Mesothelial cell of epicardium (in vitro differentiated cells): Measurements from ENCODE around the gene PCSK2. TPM values are rescaled to one million over a fixed set of nuclear protein-coding genes. Genes with fewer than 3 reads are reported as not detected.
A peak's percentile ranks its signal among the peaks of the same experiment; 100 is the strongest.

ENCODE experiments used
- DNase-seq, 2 experiments: peaks; one replicate each; pipeline ENCODE4 v3.0.0; 2021; ENCODE audit warnings: low spot score in 2 of 2; ENCODE audit not compliant: unreplicated experiment in 2 of 2
- H3K27ac Mint-ChIP-seq: 2 replicates; pipeline ENCODE4 v1.8.0; 2021; ENCODE audit warnings: mixed read lengths
- H3K27me3 Mint-ChIP-seq: 2 replicates; pipeline ENCODE4 v1.8.0; 2021; ENCODE audit warnings: low read depth, mixed read lengths
- H3K36me3 Mint-ChIP-seq: 2 replicates; pipeline ENCODE4 v1.8.0; 2021; ENCODE audit warnings: mixed read lengths
- H3K4me1 Mint-ChIP-seq: 2 replicates; pipeline ENCODE4 v1.8.0; 2021; ENCODE audit warnings: mixed read lengths
- H3K4me3 Mint-ChIP-seq: 2 replicates; pipeline ENCODE4 v1.8.0; 2021; ENCODE audit warnings: mild to moderate bottlenecking, moderate library complexity, mixed read lengths
- H3K9me3 Mint-ChIP-seq: 2 replicates; pipeline ENCODE4 v1.8.0; 2021; ENCODE audit warnings: mixed read lengths
- CTCF ChIP-seq: fragments of 200-600 bp; sonication (generic); IDR thresholded peaks from one replicate; pipeline ENCODE4 v1.5.0; 2021; ENCODE audit warnings: antibody characterized with exemption; ENCODE audit not compliant: unreplicated experiment
- total RNA-seq: library from RNA; stranded (reverse); gene quantifications from 3 replicates; pipeline ENCODE4 v1.2.1, GENCODE V29; 2021

Gene PCSK2
- total RNA-seq, 1 donor from 2014 or later = 0.38 TPM

GRCh38 chr20:17273717-17274116 is 46.9 kb downstream of the PCSK2 start:
- Mint-ChIP-seq H3K9me3 (peaks cover 1% of the 10 kb centered on the region), H3K36me3 (no peaks in the 10 kb centered on the region), H3K4me1 (no peaks in the 10 kb centered on the region), H3K27me3 (peaks cover 38% of the 10 kb centered on the region), H3K27ac (no peak overlapping the region), H3K4me3 (no peak overlapping the region)
- TF ChIP-seq CTCF = no peak
- no peak for DNase-seq

DNA sequence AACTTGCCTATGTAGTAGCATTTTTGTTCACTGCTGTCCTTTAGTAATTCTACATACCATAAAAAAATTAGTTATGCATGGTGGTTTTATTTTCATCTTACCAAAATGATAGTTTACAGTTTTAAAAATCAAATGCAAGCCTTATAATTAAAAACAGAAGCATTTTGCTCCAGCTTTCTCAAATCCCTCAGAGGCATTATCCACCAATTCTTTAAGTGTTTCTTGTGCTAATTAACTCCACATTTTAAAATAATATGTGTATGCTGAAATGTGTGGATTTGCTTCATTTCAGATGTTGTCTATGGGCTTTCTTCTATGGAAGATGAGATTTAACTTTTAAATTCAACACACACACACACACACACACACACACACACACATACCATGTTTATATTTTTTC is 49.3 kb downstream of the PCSK2 start:
- H3K4me1 Mint-ChIP-seq = no peaks in the 10 kb centered on the region
- peaks cover 19% of the 10 kb centered on the region for H3K27me3 Mint-ChIP-seq
- H3K9me3 Mint-ChIP-seq = peaks cover 5% of the 10 kb centered on the region
- H3K27ac Mint-ChIP-seq = no peak overlapping the region
- no peak for DNase-seq
- TF ChIP-seq CTCF = no peak
- H3K36me3 Mint-ChIP-seq = no peaks in the 10 kb centered on the region
- H3K4me3 Mint-ChIP-seq = no peak overlapping the region

GRCh38 chr20:17281478-17281877 is 54.6 kb downstream of the PCSK2 start:
- H3K4me1 Mint-ChIP-seq = peaks cover 8% of the 10 kb centered on the region
- no peak overlapping the region for H3K27ac Mint-ChIP-seq
- H3K4me3 Mint-ChIP-seq = no peak overlapping the region
- DNase-seq = no peak
- H3K27me3 Mint-ChIP-seq = no peaks in the 10 kb centered on the region
- H3K36me3 Mint-ChIP-seq = no peaks in the 10 kb centered on the region
- peak; percentile 31 for TF ChIP-seq CTCF
- peaks cover 5% of the 10 kb centered on the region for H3K9me3 Mint-ChIP-seq

DNA sequence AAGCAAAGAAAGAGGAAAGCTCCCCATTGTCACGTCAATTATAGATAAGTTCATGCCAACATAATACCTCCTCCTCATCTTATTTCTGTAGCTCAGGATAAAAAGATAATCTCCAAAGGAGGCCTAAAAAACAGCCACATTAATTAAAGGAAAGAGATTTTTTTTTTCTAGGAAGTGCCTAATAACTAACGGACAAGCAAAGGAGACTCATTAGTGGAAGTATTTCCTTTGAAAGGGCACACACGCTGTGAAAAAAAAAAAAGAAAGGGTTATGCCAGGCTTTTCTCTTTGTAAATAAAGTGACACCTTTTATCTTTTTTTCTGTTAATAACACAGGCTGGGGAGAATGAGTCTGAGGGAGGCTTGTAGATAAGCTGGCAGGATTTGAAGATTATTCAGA is 55.7 kb downstream of the PCSK2 start:
- peaks cover 5% of the 10 kb centered on the region for H3K9me3 Mint-ChIP-seq
- H3K36me3 Mint-ChIP-seq = no peaks in the 10 kb centered on the region
- H3K4me1 Mint-ChIP-seq = peaks cover 8% of the 10 kb centered on the region
- no peak for DNase-seq
- no peak overlapping the region for H3K4me3 Mint-ChIP-seq
- H3K27me3 Mint-ChIP-seq = no peaks in the 10 kb centered on the region
- H3K27ac Mint-ChIP-seq = no peak overlapping the region
- TF ChIP-seq CTCF = no peak

DNA sequence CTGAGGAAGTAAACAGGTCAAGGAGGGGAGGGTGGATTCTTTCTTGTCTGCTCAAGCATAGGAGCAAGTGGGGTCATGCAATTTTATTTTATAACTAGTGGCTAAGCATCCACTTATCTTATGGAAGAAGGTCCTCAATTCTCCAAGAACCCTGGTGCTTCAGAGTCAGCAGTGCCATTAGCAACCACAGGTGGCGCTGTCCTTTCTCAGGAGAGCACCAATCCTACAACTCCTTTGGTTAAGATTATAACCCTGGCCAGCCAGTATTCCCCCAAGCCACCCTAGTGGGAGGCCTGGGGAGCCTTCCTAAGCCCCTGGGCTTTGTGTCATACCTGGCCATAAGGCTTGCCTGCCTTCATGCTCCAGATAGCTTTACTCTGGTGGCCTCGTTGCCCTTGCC is 60.7 kb downstream of the PCSK2 start:
- Mint-ChIP-seq H3K4me3 (no peak overlapping the region), H3K27ac (no peak overlapping the region), H3K36me3 (no peaks in the 10 kb centered on the region), H3K27me3 (no peaks in the 10 kb centered on the region), H3K4me1 (peaks cover 8% of the 10 kb centered on the region), H3K9me3 (no peaks in the 10 kb centered on the region)
- DNase-seq = no peak
- peak; percentile 40 for TF ChIP-seq CTCF

- no peaks in the 10 kb centered on the region for H3K36me3 Mint-ChIP-seq
- no peak for DNase-seq
- TF ChIP-seq CTCF = no peak
- H3K27ac Mint-ChIP-seq = no peak overlapping the region
- H3K27me3 Mint-ChIP-seq = no peaks in the 10 kb centered on the region
- peaks cover 8% of the 10 kb centered on the region for H3K4me1 Mint-ChIP-seq
- no peak overlapping the region for H3K4me3 Mint-ChIP-seq
- H3K9me3 Mint-ChIP-seq = no peaks in the 10 kb centered on the region
Observed at GRCh38 chr20:17287998-17288397, 61.2 kb downstream of the PCSK2 start.
